GM10847 (cell line): Measurements from ENCODE around the gene RASA4.
"Not testable (repeated sequence)": the region's sequence is repeated elsewhere in the genome, so short reads cannot be mapped to it uniquely, and the experiment has no call there.

Experiments
- POLR2A ChIP-seq: IDR thresholded peaks from 2 replicates; pipeline ENCODE4 v1.6.1; 2011; ENCODE audit not compliant: insufficient read length; ENCODE audit errors: extremely low read depth

RASA4 gene

DNA sequence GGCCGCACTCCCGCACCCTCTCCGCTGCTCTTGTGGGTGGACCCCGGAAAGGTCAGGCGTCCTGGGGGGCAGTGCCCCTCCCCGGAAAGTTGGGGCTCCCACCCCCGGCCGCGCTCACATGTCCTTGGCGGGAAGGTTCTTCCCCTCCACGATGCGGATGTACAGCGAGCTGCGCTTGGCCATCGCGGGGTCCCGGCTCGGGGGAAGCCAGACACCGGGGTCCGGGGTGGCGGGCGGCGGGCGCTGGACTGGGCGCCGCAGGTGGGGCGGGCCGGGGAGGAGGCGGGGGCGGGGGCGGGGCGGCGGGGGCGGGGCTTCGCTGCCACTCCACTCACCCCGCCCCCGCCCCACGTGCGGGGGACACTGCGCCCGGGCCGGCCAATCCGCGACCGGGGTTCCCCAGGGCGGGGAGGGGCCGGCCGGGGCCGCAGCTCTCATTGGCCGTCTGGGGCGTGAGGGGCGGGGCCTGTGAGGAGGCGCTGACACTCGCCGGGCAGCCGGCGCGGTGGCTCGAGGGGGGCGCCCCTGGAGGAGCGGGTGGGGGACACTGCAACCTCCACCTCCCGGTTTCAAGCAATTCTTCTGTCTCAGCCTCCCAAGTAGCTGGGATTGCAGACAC is at the start of gene RASA4:
Gene RASA4 (minus strand): TSS at position 250 of the 619 bp plus-strand sequence. CDS start 67 bp downstream, at position 183.
- not testable (repeated sequence) for TF ChIP-seq POLR2A

- TF ChIP-seq POLR2A = not testable (repeated sequence)
Measured at GRCh38 chr7:102649924-102650323, 33.4 kb upstream of the RASA4 start, which contains the start of gene SPDYE2B. Gene SPDYE2B, plus strand, starts transcription at chr7:102650319. Its CDS starts 2,030 bp downstream, at chr7:102652349.

- TF ChIP-seq POLR2A = not testable (repeated sequence)
Measured at GRCh38 chr7:102642691-102643090, 26.1 kb upstream of the RASA4 start, which contains the start of gene UPK3BL1. Gene UPK3BL1, minus strand, starts transcription at chr7:102642791. Its CDS starts 50 bp downstream, at chr7:102642741.

DNA sequence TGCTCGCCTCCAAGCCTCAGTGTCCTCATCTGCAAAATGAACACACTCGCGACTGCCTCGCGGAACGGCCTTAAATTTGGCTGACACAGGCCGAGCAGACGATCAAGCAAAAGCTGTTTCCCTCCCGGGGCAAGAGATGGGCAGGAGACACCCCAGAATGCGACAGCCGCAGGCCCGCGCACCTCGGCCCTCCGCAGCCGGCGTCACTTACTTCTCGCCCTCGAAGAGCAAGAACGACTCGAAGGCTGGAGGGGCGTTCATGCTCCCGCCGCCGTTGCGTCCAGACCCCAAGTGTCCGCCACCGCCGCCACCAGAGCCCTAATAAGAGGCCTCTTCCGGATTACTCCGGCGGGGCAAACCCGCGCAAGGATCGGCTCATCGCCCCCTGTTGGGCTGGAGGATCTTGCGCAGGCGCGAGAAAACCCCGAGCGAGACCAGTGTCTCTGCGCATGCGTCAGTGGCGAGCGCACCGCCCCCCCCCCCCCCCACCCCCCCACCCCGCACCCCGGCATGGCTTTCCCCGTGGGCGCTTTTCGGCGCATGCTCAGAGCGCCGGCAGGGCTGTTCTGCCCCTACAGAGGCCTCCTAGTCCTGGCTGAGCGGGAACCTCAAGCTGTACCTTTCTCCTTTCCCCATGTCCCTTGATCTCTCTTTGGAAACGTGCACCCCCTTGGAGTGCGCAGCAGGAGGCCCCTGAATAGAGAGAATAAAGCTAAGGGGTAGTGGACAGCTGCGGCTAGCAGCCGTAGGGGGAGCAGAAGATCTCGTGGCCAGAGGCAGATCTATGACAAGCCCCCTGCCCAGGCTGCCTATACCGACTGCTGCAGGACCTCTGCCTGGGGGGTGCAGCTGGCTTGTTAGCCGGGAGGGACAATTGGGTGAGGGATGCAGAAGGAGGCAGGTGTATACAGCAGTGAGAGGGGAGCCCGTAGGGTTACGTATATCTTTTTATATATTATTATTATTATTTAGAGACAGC is 44.0 kb downstream of the RASA4 start, which contains the start of gene POLR2J3:
Gene POLR2J3 (minus strand): TSS at position 323 of the 979 bp plus-strand sequence. CDS start 62 bp downstream, at position 261.
- TF ChIP-seq POLR2A = not testable (repeated sequence)

GRCh38 chr7:102550808-102551422 is 65.6 kb downstream of the RASA4 start, which contains the start of gene SPDYE2:
Gene SPDYE2, plus strand, starts transcription at chr7:102551226. Its CDS starts 2,030 bp downstream, at chr7:102553256.
- not testable (repeated sequence) for TF ChIP-seq POLR2A

DNA sequence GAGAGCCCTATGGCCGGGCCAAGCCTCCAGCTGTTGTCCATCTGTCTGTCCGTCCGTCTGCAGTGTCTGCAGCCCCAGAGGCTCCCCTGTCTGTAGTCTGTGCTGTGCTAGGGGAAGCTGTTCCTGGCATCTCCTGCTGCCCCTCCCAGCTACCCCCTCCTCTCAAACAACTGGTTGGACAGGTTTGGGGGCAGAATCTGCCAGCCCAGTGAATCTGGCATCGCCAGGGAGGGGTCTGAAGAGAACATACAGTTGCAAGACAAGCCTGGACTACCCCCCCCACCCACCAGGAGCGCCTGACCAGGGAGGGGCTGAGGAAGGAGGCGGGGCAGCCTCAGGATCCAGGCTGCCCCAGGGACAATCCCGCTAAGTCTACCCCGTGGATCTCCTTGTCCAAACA is 73.0 kb downstream of the RASA4 start, which contains the start of gene UPK3BL2:
Gene UPK3BL2 (minus strand): TSS at position 101 of the 400 bp plus-strand sequence. CDS start 60 bp downstream, at position 41.
- TF ChIP-seq POLR2A = not testable (repeated sequence)
